H1 (cell line): ENCODE measurements around the gene HIVEP2. TPM values are rescaled to one million over a fixed set of nuclear protein-coding genes. Genes with fewer than 3 reads are reported as not detected.

Experiments
- CBX8 ChIP-seq: fragments of 300-800, 300-1000 bp; sonication (generic); IDR thresholded peaks from 2 replicates; pipeline ENCODE4 v1.7.1; 2016; ENCODE audit warnings: low read depth, low read length, borderline replicate concordance
- SUZ12 ChIP-seq: fragments of 200-600 bp; sonication (generic); IDR thresholded peaks from 2 replicates; pipeline ENCODE4 v1.6.1; 2012; ENCODE audit warnings: mild to moderate bottlenecking, inconsistent platforms, low read length, moderate library complexity, mixed read lengths
- polyA plus RNA-seq, 7 experiments: library from polyadenylated mRNA; depleted of rRNA in 3 of 7; stranded (reverse) in 5 of 7; unstranded in 2 of 7; fragments of >200 nt in 5 of 7; fragments of 200-250 nt in 2 of 7; gene quantifications; 1 replicate in 5 of 7; 2 replicates in 1 of 7; 4 replicates in 1 of 7; pipeline versions ENCODE4 v1.2.1 to v1.2.3, GENCODE V29; 2011 to 2013; ENCODE audit warnings: missing spikeins in 2 of 7, mixed read lengths in 2 of 7
- total RNA-seq: library from RNA; stranded (reverse); fragmentation: NEBNext Ultra II Directional; extraction: Animal tissue kit (Norgen Biotek cat#: 25700); gene quantifications from 2 replicates; pipeline ENCODE4 v1.2.1, GENCODE V29; 2021

HIVEP2 gene
- total and polyA plus RNA-seq, 2 of the 8 experiments (the other 6 are each of a cell fraction or from before 2014, with no cell fraction given) = 2.2 to 6.1 TPM

DNA sequence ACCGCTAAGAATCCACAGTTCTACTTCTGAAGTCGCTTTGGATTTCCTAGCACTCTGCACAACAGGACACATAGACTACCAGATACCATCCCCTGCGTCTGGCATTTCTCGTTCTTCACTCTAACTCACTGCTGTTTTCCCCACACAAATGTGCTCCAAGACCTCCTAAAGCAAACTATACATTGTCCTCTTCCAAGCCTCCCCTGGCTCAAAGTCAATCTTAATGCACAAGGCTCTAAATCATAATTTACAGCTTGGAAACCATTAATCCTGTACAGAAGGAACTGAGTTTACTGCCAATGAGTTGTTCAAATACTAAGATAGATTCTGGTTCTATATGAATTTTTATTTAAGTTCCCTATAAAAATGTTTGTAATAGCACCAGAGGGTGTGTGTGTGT is 128.5 kb downstream of the HIVEP2 start (continued):
- TF ChIP-seq SUZ12 (no peak), CBX8 (no peak)
